HG02973 (cell line): ENCODE data around the gene ASTL.
A peak's percentile ranks its signal among the peaks of the same experiment; 100 is the strongest.

Experiments
- ATAC-seq: cut with Tn5 transposase; IDR thresholded peaks from one replicate; pipeline ENCODE4 v1.9.1; 2021; ENCODE audit warnings: moderate library complexity; ENCODE audit not compliant: unreplicated experiment

ASTL gene

GRCh38 chr2:96131152-96131812 lies 7.0 kb downstream of the ASTL start:
- ATAC-seq: no peak

GRCh38 chr2:96130483-96130882 lies 7.8 kb downstream of the ASTL start:
- ATAC-seq: no peak

GRCh38 chr2:96129528-96130120 lies 8.7 kb downstream of the ASTL start:
- no peak for ATAC-seq

DNA sequence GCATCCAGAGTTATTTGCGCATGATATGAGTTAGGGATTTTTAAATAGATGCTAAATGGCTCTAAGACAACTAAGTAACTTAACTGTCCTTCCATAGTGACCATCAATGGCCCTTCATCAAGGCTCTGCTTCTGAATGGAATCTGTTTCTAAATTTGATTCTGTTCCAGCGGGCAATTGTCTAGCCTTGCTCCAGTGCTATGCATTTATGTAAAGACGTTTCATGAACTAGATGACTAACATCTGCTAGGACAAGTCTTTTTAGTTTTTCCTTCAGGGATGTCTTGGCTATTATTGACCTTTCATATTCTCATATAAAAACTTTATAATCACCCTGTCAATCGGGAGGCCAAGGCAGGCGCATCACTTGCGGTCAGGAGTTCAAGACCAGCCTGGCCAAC lies 9.8 kb downstream of the ASTL start:
- ATAC-seq: no peak

- ATAC-seq: no peak
These were observed 13.7 kb downstream of the ASTL start for GRCh38 chr2:96124406-96125265.

GRCh38 chr2:96123936-96124335 lies 14.4 kb downstream of the ASTL start:
- no peak for ATAC-seq

DNA sequence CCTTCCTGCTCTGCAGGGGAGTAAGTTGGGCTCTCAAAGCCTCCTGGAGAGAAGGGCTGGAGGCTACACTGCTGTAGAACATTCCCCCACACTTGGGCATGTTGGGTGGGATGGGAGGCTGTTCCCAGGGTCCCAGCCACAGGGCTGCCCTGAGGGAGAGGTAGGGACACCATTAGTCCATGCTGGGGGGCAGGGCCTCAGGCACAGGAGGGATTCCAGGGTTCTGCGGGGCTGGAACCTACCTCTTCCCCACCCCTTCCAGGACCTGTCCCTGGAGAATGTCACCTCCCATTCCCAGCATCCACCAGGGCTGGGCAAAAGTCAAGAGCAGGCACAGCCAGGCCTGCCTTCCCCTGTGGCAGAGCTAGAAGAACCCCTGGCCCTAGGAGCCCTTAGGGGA lies 15.0 kb downstream of the ASTL start:
- no peak for ATAC-seq

DNA sequence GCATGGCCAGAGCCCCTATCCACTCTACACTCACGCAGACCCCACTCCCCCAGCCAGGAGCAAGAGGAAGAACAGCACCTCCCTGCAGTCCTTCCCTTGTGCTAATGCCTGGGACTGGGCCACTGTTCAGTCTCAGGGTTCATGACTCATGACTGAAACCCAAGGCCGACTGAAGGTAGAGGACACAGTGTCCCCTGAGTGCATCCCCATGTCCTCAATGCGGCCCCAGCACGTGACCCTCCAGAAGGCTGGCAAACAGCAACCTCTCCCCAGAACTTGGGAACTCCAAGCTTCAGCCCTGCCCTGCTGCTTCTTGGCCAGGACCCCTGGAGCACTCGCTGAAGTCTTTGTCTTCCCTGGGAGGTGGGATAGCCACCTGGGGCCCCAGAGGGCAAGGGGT lies 15.9 kb downstream of the ASTL start:
- no peak for ATAC-seq

DNA sequence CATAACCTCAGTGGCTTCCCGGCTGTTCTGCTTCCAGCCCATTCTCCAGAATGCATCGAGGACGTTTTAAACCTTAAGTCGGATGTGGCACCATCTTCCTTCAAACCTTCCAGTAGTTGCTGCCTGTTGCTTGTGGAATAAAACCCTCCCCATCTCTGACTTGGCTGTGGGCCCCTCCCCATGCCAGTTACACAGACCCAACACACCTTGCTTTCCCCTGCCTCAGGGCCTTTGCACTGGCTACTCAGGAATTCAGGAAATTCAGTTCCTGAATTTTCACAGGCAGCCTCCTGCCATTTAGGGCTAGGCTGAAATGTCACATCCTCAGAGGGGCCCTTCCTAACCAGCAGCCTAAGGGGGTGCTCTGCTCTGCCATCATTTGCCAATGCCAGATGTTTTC lies 16.9 kb downstream of the ASTL start:
- no peak for ATAC-seq

GRCh38 chr2:96120991-96121390 lies 17.3 kb downstream of the ASTL start:
- ATAC-seq: no peak

DNA sequence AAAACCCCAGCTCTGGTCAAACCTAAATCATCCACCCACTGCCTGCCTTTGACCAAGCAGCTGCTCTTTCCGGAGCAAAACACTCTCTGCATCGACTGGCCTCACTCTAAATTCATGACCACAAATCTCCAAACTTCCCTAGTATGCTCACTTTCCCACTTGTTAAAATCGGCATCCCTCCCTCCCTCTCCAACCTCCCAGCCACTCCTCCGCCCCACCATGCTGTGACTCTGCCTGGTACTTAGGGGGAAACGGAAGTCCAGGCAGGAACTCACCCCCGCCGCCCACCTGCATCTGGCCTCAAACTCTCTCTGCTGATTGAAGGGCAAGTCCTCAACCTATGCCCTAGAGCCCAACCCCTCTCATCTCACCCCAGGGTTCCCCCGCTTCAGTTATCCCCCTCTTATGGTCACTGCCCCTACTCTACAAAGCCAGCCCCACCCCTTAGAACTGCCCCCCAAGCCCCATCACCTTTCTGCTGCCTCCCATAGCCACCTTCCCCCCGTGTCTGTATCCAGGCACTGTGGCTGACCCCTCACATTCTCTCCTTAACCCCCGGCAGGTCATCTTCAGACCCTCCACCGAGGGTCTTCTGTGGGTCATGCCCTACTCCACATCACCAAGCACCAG lies 18.1 kb downstream of the ASTL start:
- no peak for ATAC-seq

GRCh38 chr2:96119389-96119751 lies 18.9 kb downstream of the ASTL start:
- ATAC-seq: no peak

DNA sequence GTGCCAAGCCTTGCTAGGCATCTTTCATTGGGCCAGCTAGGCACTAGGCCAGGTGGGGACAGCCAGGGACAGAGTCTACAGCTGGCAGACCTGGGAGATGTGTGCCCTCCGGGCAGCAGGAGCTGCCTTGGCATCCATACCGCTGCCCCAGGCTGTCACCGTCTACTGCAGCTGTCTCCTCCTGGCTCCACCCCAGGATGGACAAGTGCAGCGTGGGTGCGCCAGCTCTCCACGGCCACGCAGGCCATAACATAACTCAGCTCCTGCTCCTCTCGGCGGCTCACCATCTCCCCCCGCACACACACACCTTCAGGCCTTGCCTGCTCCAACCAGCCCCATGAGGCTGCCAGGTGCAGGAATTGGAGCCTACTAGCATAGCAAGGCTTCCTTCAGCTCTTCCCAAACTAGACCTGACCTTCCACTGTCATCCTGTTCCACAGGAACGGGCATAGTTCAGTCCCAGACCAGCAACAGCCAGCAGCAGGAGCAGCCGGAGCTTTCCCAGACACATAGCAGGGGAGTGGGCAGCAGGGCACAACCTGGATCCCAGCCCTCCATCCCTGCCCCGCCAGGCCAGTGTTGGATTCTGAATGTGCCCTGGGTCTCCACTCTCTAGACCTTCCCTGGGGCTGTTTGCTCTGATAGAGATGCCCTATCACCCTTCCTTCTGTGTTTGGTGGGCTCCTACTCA lies 19.5 kb downstream of the ASTL start:
- ATAC-seq: no peak

DNA sequence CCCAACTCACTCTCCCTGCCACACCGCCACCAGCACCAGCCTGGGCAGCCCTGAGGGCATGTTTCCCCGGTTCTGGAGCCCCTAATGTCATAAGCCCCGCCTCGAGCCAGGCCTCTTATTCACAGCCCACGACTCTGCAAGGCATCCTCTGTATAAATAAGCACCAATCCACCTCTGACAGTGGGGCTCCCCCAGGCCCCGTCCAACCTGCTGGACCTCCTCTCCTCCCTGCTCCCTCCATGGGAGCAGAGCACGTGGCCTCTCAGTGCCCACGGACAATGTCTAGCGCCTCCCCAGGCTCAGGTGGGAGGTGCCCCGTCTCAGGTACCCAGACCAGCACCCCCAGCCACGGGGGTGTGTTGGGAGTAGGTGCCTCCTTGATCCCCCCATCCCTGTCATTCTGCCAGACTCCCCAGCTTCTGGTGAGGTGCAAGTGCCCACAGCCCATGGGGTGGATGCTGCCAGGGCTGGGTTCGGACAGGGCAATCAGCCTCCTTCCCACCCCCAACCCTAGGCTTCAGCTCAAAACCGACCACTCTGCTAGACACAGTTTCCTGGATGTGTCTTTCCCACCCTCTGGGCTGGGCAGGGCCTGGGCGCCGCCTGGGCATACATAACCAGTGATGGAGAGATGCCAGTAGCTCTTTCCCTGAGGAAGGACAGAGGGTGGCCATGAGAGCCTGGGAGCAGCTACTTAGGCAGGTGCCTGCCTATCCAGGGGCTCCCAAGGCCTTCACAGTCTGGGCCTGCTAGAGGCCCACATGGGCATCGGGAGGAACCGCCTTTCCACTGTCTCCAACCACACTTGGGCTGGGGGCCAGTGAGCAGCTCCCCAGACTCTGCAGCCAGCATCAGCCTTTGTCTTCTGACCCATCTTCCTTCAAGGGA lies 20.4 kb downstream of the ASTL start:
- no peak for ATAC-seq

DNA sequence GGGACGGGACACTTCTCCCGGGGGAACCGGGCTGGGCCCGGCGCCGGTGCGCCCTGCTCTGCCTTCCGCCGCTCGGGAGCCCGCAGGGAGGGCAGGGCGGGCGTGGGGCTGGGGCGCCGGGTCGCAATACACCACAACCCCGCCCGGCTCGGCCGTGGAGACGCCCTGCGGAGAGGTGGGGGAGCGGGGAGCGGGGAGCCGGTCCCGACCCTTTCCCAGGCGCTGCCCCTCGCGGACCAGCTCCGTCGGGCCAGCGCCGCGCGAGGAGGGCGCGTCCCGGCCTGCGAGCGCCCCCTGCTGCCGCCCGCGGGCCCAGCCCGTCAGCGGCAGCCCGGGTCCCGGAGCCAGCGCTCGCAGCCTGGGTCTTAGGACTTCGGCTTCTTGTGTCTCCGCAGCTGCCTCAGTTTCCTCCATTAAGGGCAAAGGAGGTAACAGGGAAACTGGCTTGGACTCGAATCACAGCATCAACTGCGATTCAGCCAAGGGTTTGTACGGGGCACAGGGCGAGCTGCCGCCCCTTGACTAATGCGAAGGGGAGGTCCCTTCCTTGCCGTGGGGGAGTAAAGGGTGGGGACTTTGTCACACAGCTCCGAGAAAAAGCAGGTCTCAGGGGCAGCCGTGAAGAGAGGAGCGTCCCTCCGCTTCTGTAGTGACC lies 21.3 kb downstream of the ASTL start:
- ATAC-seq: peak; percentile 60

GRCh38 chr2:96116424-96116878 lies 21.9 kb downstream of the ASTL start, which contains the start of gene ADRA2B:
Gene ADRA2B, minus strand, starts transcription at chr2:96116571. Its CDS starts 422 bp downstream, at chr2:96116149.
- ATAC-seq: peak; percentile 29

DNA sequence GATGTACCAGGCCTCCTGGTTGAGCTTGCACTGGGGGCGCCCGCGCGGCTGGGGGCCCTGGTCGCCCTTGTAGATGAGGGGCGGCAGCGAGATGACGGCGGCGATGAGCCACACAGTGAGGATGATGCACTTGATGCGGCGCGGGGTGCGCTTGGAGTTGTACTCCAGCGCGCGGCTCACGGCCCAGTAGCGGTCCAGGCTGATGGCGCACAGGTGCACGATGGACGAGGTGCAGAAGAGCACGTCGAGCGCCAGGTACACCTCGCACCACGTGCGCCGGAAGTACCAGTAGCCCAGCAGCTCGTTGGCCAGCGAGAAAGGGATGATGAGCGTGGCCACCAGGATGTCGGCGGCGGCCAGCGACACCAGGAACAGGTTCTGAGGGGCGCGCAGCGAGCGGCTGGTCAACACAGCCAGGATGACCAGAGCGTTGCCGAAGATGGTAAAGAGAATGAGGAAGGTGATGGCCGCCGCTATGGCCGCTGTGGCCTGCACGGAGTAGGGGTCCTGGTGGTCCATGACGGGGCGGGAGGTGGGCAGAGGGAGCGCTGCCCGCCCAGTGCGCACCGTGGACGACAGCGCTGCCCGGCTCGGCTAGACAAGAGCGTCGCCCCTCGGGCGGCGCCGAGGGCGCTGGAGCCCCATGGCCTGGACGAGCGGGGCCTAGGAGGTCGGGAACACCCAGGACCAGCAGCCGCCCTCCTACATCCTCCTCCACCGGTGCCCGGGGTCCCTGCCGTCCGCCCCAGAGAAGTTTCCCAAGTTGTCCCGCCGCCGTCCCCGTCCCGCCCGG lies 22.5 kb downstream of the ASTL start:
- no peak for ATAC-seq

- no peak for ATAC-seq
These were observed 23.3 kb downstream of the ASTL start for GRCh38 chr2:96114903-96115581.
